ENCODE measurements around the gene CEL. TPM values are rescaled to one million over a fixed set of nuclear protein-coding genes. Genes with fewer than 3 reads are reported as not detected.

The CEL gene
- total RNA-seq, 2 experiments from 2014 or later, result 2.3 to 2.8 TPM

- peak overlapping the region; percentile 52 for H3K27ac Mint-ChIP-seq
- H3K4me3 Mint-ChIP-seq, result peak overlapping the region; percentile 32
- H3K27me3 Mint-ChIP-seq, result no peaks in the 10 kb centered on the region
- peaks cover 3% of the 10 kb centered on the region for H3K36me3 Mint-ChIP-seq
- no peaks in the 10 kb centered on the region for H3K9me3 Mint-ChIP-seq
- peaks cover 52% of the 10 kb centered on the region for H3K4me1 Mint-ChIP-seq
- DNase-seq, result no peak
Measured at GRCh38 chr9:133118568-133118967, 56.8 kb downstream of the CEL start.

DNA sequence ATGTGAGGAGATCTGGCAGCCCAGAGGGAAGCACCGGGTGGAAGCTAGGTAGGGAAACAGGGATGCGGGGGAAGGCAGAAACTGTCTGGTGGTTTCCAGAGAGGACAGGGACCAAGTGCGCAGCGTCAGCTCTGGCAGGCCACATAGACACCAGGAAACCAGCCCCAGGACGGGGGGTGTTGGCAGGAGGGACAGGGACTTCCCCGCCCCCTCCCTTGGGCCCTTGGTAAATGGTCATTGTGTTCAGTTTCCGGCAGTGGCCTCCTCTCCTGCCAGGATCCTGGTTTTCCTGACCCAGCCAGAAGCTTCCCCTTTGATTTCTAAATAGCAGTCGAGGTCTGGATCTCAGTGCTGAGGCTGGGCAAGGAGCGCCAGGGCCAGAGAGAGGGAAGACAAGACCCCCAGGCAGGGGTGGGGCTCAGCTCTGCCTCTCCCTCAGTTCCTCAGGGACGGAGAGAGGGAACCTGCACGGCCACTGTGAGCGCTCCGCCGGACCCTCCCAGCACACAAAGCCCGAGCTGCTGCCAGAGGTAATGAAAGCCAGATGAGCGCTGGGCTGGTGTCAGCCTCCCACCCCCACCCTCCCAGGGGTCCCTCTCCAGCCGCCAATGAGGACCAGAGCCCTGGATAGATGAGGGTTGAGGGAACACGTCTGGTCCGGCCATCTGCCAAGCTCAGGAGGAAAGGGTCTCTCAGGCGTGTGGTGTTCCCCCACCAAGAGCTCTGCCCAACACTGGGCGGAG is 57.5 kb downstream of the CEL start:
- Mint-ChIP-seq H3K4me1 (peaks cover 49% of the 10 kb centered on the region), H3K4me3 (peak overlapping the region; percentile 77), H3K27me3 (no peaks in the 10 kb centered on the region), H3K36me3 (peaks cover 3% of the 10 kb centered on the region), H3K9me3 (no peaks in the 10 kb centered on the region), H3K27ac (peak overlapping the region; percentile 52)
- DNase-seq, result no peak

DNA sequence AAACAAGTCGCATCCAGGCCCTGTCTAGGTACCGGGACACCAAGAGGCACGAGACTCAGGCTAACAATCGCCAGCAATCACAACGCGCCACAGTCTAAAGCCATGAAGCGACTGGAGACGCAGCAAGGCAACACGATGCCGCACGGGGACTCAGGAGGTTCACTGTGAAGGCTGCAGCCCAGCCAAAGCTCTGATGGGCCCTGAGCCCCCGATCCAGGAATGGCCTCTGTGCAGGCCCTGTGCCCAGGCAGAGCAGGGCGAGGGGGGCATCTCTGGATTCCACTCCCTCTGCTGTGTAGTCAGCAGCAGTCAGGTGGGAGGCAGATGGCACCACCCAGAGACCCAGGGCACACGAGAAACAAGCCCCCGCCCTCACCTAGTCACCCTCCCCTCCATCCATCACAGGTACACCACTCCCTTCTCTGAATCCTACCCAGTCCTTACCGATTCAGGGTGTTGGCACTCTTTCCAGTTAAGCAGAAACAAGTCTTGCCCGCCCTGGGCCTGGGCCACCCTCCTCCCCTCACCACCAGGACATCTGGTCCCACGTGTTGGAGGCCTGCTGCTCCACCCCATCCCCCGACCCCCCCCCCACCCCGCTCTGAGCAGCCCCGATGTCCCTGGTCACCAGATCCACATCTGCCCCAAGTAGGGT is 58.2 kb downstream of the CEL start:
- DNase-seq, result no peak
- H3K27ac Mint-ChIP-seq, result peak overlapping the region; percentile 61
- H3K4me3 Mint-ChIP-seq, result peak overlapping the region; percentile 77
- H3K9me3 Mint-ChIP-seq, result no peaks in the 10 kb centered on the region
- peaks cover 3% of the 10 kb centered on the region for H3K36me3 Mint-ChIP-seq
- H3K4me1 Mint-ChIP-seq, result peaks cover 47% of the 10 kb centered on the region
- H3K27me3 Mint-ChIP-seq, result no peaks in the 10 kb centered on the region

DNA sequence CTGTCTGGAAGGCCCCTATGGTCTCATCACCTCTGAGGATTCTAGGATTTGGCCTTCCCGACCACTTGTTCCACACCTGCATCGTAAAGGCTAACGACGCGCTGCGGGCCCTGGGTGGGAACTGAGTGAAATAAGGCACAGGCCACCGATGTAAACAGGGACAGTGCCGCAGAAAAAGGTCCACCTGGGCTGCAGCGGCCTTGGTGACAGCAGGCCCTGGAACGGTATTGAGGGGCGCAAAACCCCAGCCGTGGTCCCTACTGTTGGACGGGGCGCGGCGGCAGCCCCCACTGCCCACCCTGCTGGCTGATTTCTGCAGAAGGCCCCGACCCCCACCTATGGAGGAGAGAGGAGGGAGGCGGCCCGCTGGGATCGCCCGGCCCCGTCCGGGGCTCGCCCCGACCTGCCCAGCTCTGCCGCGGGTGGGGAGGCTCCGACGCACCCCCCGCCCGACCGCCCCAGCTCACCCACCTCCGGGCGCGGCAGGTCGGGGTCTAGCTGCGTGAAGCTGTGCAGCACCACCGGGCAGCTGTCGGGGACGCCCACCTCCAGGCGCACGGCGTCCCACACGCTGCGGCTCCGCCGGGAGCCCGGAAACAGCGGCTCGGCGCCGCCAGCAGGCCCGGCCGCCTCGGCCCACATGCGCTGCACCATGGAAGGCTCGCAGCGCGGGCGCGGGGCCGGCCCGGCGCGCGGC is 58.9 kb downstream of the CEL start:
- Mint-ChIP-seq H3K27ac (peak overlapping the region; percentile 61), H3K36me3 (peaks cover 3% of the 10 kb centered on the region), H3K4me1 (peaks cover 42% of the 10 kb centered on the region), H3K9me3 (no peaks in the 10 kb centered on the region), H3K4me3 (peak overlapping the region; percentile 77), H3K27me3 (no peaks in the 10 kb centered on the region)
- no peak for DNase-seq

Other genes with a start within 250 kb of the CEL start
- under 1 TPM; 0.10 to 0.36 TPM for gene AK8, start 183.7 kb upstream of the CEL start, total RNA-seq
- gene SPACA9, start 183.1 kb upstream of the CEL start, total RNA-seq, result 1 to 10 TPM; 1.9 to 2.7 TPM
- gene TSC1, start 117.4 kb upstream of the CEL start, total RNA-seq, result 10 to 100 TPM; 23.6 to 28.5 TPM
- not detected for gene GFI1B, start 83.3 kb upstream of the CEL start, total RNA-seq
- gene GTF3C5, start 31.0 kb upstream of the CEL start, total RNA-seq, result 10 to 100 TPM; 85.4 to 90.2 TPM
- gene RALGDS, start 59.3 kb downstream of the CEL start, total RNA-seq, result 10 to 100 TPM; 50.3 to 51.9 TPM
- 1 to 10 TPM; 1.6 to 2.9 TPM for gene GBGT1, start 101.9 kb downstream of the CEL start, total RNA-seq
- not detected for gene OBP2B, start 147.3 kb downstream of the CEL start, total RNA-seq
- not detected for gene ABO, start 213.2 kb downstream of the CEL start, total RNA-seq